Sigmoid colon (tissue), 3 donors: ENCODE measurements around the gene PNPLA6.

Experiments used
- CTCF ChIP-seq, 4 experiments: fragments of 450-650 bp in 3 of 4; fragments of 200-600 bp in 1 of 4; IDR thresholded peaks; one replicate each; pipeline ENCODE4 v1.5.1; 2016 to 2019; ENCODE audit warnings: antibody characterized with exemption in 4 of 4, mild to moderate bottlenecking in 3 of 4, moderate library complexity in 2 of 4
- POLR2A ChIP-seq, 2 donors: fragments of 450-650 bp; IDR thresholded peaks; one replicate each; pipeline ENCODE4 v1.6.1; 2016; ENCODE audit warnings: antibody characterized with exemption in 2 of 2, mild to moderate bottlenecking in 2 of 2, moderate library complexity in 2 of 2

- TF ChIP-seq CTCF (IDR thresholded peaks at IDR 0.05) (no peak), POLR2A (IDR thresholded peaks at IDR 0.05) (no peak)
Measured at GRCh38 chr19:7524523-7524922, 11.0 kb upstream of the PNPLA6 start.
